H1 (cell line): Measurements from ENCODE around the gene ROS1. TPM values are rescaled to one million over a fixed set of nuclear protein-coding genes. Genes with fewer than 3 reads are reported as not detected.

Experiments used
- CTCF ChIA-PET: fragments of 300-600 bp; sonication (Branson Sonifier 250); formaldehyde crosslinking; loops from one replicate; lab custom pipeline; 2021; ENCODE audit not compliant: partially characterized antibody; lab: Charles Lee
- POLR2A ChIA-PET: fragments of 300-600 bp; sonication (Branson Sonifier 250); formaldehyde crosslinking; loops from one replicate; lab custom pipeline; 2021; ENCODE audit warnings: inconsistent platforms; ENCODE audit not compliant: partially characterized antibody; lab: Charles Lee
- DNase-seq, 2 experiments: peaks; one replicate each; pipeline versions ENCODE4 v3.0.0 to v3.0.0-alpha.2; 2010 to 2022; ENCODE audit warnings: low spot score in 2 of 2, low read depth in 1 of 2, mixed read lengths in 1 of 2
- FAIRE-seq: peaks from 2 replicates; lab custom pipeline; 2011; peaks lifted over from hg19 to GRCh38; lab: Jason Lieb, UNC
- H2AFZ ChIP-seq: 2 replicates; pipeline ENCODE4 v1.8.1; 2012; ENCODE audit warnings: low read length, inconsistent platforms
- H2AK5ac ChIP-seq: 2 replicates; pipeline ENCODE4 v1.6.1; 2013; ENCODE audit warnings: low read depth, low read length
- H2BK120ac ChIP-seq: replicated peaks from 2 replicates; pipeline ENCODE3; 2013; ENCODE audit warnings: low read depth, low read length, inconsistent platforms
- H2BK12ac ChIP-seq: 2 replicates; pipeline ENCODE4 v1.6.1; 2013; ENCODE audit warnings: low read depth, low read length
- H2BK15ac ChIP-seq: 2 replicates; pipeline ENCODE4 v1.6.1; 2013; ENCODE audit warnings: low read length
- H2BK20ac ChIP-seq: 2 replicates; pipeline ENCODE4 v1.6.1; 2013; ENCODE audit warnings: low read length
- H2BK5ac ChIP-seq: 2 replicates; pipeline ENCODE4 v1.6.1; 2013; ENCODE audit warnings: low read depth, low read length
- H3K14ac ChIP-seq: 2 replicates; pipeline ENCODE4 v1.6.1; 2013; ENCODE audit warnings: inconsistent platforms; ENCODE audit not compliant: insufficient read length
- H3K18ac ChIP-seq: 2 replicates; pipeline ENCODE4 v1.6.1; 2013; ENCODE audit warnings: low read length; ENCODE audit errors: extremely low read depth
- H3K23ac ChIP-seq: 2 replicates; pipeline ENCODE4 v1.6.1; 2013; ENCODE audit warnings: inconsistent platforms; ENCODE audit not compliant: insufficient read length
- H3K23me2 ChIP-seq: 2 replicates; pipeline ENCODE4 v1.6.1; 2013; ENCODE audit warnings: low read depth, low read length
- H3K27ac ChIP-seq: 2 replicates; pipeline ENCODE4 v1.6.1; 2011; ENCODE audit warnings: low read depth, low read length, inconsistent platforms
- H3K27me3 ChIP-seq, 4 experiments: replicated peaks in 1 of 4; 1 replicate in 1 of 4; 2 replicates in 3 of 4; pipeline versions ENCODE4 v1.6.1 to v1.8.1; 2011 to 2013; ENCODE audit warnings: low read length in 3 of 4, mild to moderate bottlenecking in 3 of 4, inconsistent platforms in 2 of 4, mixed read lengths in 2 of 4, moderate library complexity in 1 of 4; ENCODE audit not compliant: control insufficient read depth in 3 of 4, insufficient read depth in 3 of 4; ENCODE audit errors: extremely low read depth in 1 of 4
- H3K36me3 ChIP-seq, 4 experiments: 2 replicates each; pipeline versions ENCODE4 v1.6.1 to v1.8.1; 2011 to 2013; ENCODE audit warnings: mild to moderate bottlenecking in 4 of 4, low read length in 3 of 4, moderate library complexity in 2 of 4, control low read depth in 1 of 4, inconsistent platforms in 1 of 4; ENCODE audit not compliant: insufficient read depth in 4 of 4, control insufficient read depth in 2 of 4
- H3K4ac ChIP-seq: replicated peaks from 2 replicates; pipeline ENCODE3; 2013; ENCODE audit warnings: low read length, low read depth, mixed read lengths, inconsistent platforms; ENCODE audit not compliant: insufficient read length
- H3K4me1 ChIP-seq, 4 experiments: replicated peaks in 1 of 4; 1 replicate in 1 of 4; 2 replicates in 3 of 4; pipeline versions ENCODE4 v1.6.1 to v1.8.1; 2011 to 2013; ENCODE audit warnings: low read length in 3 of 4, inconsistent platforms in 2 of 4, mixed read lengths in 1 of 4; ENCODE audit not compliant: insufficient read depth in 4 of 4, control insufficient read depth in 3 of 4
- H3K4me2 ChIP-seq, 2 experiments: 2 replicates each; pipeline versions ENCODE4 v1.6.1 to v1.8.1; 2011 to 2013; ENCODE audit warnings: low read depth in 2 of 2, low read length in 2 of 2, control low read depth in 1 of 2, inconsistent platforms in 1 of 2, mild to moderate bottlenecking in 1 of 2; ENCODE audit not compliant: insufficient read depth in 1 of 2
- H3K4me3 ChIP-seq, 4 experiments: fragments of 200-600, 300-600 bp in 1 of 4; sonication (generic), shearing (Covaris generic), sonication (Bioruptor Twin) in 1 of 4; 2 replicates each; pipeline versions ENCODE4 v1.5.1 to v1.8.1; 2011 to 2016; ENCODE audit warnings: low read length in 4 of 4, low read depth in 3 of 4, control low read depth in 2 of 4, inconsistent platforms in 2 of 4, mild to moderate bottlenecking in 2 of 4, mixed read lengths in 1 of 4, moderate library complexity in 1 of 4; ENCODE audit not compliant: insufficient read depth in 2 of 4; ENCODE audit errors: extremely low read depth in 1 of 4
- H3K56ac ChIP-seq: replicated peaks from 2 replicates; pipeline ENCODE3; 2013; ENCODE audit warnings: low read depth, mild to moderate bottlenecking, mixed read lengths, low read length, inconsistent platforms; ENCODE audit not compliant: insufficient read length
- H3K79me1 ChIP-seq: 2 replicates; pipeline ENCODE4 v1.6.1; 2013; ENCODE audit warnings: low read depth, low read length, control low read depth
- H3K79me2 ChIP-seq, 2 experiments: 2 replicates each; pipeline versions ENCODE4 v1.6.1 to v1.8.1; 2012 to 2013; ENCODE audit warnings: low read length in 2 of 2, mild to moderate bottlenecking in 2 of 2, inconsistent platforms in 1 of 2; ENCODE audit not compliant: insufficient read depth in 2 of 2, control insufficient read depth in 1 of 2
- H3K9ac ChIP-seq, 4 experiments: replicated peaks in 1 of 4; 1 replicate in 1 of 4; 2 replicates in 3 of 4; pipeline versions ENCODE4 v1.6.1 to v1.8.1; 2011 to 2013; ENCODE audit warnings: low read depth in 3 of 4, low read length in 3 of 4, control low read depth in 2 of 4, mild to moderate bottlenecking in 2 of 4, moderate library complexity in 2 of 4, inconsistent platforms in 1 of 4; ENCODE audit errors: extremely low read depth in 1 of 4
- H3K9me3 ChIP-seq, 2 experiments: 2 replicates each; pipeline versions ENCODE4 v1.6.1 to v1.8.1; 2012 to 2013; ENCODE audit warnings: mild to moderate bottlenecking in 2 of 2, moderate library complexity in 2 of 2, control low read depth in 1 of 2, inconsistent platforms in 1 of 2, low read depth in 1 of 2, low read length in 1 of 2, mixed read lengths in 1 of 2; ENCODE audit not compliant: insufficient read depth in 2 of 2
- H4K20me1 ChIP-seq, 2 experiments: replicated peaks in 1 of 2; 2 replicates each; pipeline versions ENCODE3 to v1.8.1; 2011 to 2013; ENCODE audit warnings: inconsistent platforms in 2 of 2, low read length in 2 of 2, mild to moderate bottlenecking in 1 of 2; ENCODE audit not compliant: insufficient read depth in 2 of 2, control insufficient read depth in 1 of 2
- H4K5ac ChIP-seq: 2 replicates; pipeline ENCODE4 v1.6.1; 2013; ENCODE audit warnings: low read length, low read depth, mixed read lengths, inconsistent platforms; ENCODE audit not compliant: insufficient read length
- H4K8ac ChIP-seq: 2 replicates; pipeline ENCODE4 v1.8.0; 2013; ENCODE audit warnings: mild to moderate bottlenecking, moderate library complexity, low read length, inconsistent platforms; ENCODE audit not compliant: insufficient read depth; ENCODE audit errors: extremely low read depth
- H4K91ac ChIP-seq: replicated peaks from 2 replicates; pipeline ENCODE3; 2013; ENCODE audit warnings: low read length, mixed read lengths, inconsistent platforms; ENCODE audit not compliant: insufficient read length
- ATF2 ChIP-seq: IDR thresholded peaks from 2 replicates; pipeline ENCODE4 v1.6.1; 2012; ENCODE audit warnings: low read length, inconsistent platforms
- WGBS, 2 experiments: shearing (Covaris generic) in 1 of 2; methylation state at CpG; one replicate each; pipeline versions ENCODE4 v1.1.6 to v1.1.7; 2013 to 2015; ENCODE audit warnings: low lambda C conversion rate in 2 of 2, mixed read lengths in 2 of 2, inconsistent platforms in 1 of 2, low coverage in 1 of 2, missing lambda C conversion rate in 1 of 2; ENCODE audit not compliant: insufficient replicate concordance in 2 of 2, insufficient coverage in 1 of 2, insufficient read length in 1 of 2; ENCODE audit errors: extremely low coverage in 1 of 2, missing lambda C conversion rate in 1 of 2; 5-methylcytosine and 5-hydroxymethylcytosine counted together
- polyA plus RNA-seq, 7 experiments: library from polyadenylated mRNA; depleted of rRNA in 3 of 7; stranded (reverse) in 5 of 7; unstranded in 2 of 7; fragments of >200 nt in 5 of 7; fragments of 200-250 nt in 2 of 7; gene quantifications; 1 replicate in 5 of 7; 2 replicates in 1 of 7; 4 replicates in 1 of 7; pipeline versions ENCODE4 v1.2.1 to v1.2.3, GENCODE V29; 2011 to 2013; ENCODE audit warnings: missing spikeins in 2 of 7, mixed read lengths in 2 of 7
- total RNA-seq: library from RNA; stranded (reverse); fragmentation: NEBNext Ultra II Directional; extraction: Animal tissue kit (Norgen Biotek cat#: 25700); gene quantifications from 2 replicates; pipeline ENCODE4 v1.2.1, GENCODE V29; 2021

Gene ROS1
- total and polyA plus RNA-seq, 2 of the 8 experiments (the other 6 are each of a cell fraction or from before 2014, with no cell fraction given) = not detected

GRCh38 chr6:117389227-117390057, 36.3 kb downstream of the ROS1 start:
- ChIA-PET CTCF (interaction anchor here (0.9 to 2.0 kb wide), 3 partner anchors 10 to 167 kb away, joined by 3 to 6 read pairs (median 4); no protein-coding TSS in a partner anchor), POLR2A (no interaction called here)
- H2BK120ac ChIP-seq = no peak overlapping the region
- WGBS, 2 experiments = 93% methylated on average over 11 of the region's 11 CpGs; no CpG with 5 or more reads in 1 of the 2 experiments
- FAIRE-seq (no peak), DNase-seq (no peak)
- H2BK5ac ChIP-seq = no peak overlapping the region
- no peak overlapping the region for H2BK12ac ChIP-seq
- no peak overlapping the region for H3K4me3 ChIP-seq
- H3K14ac ChIP-seq = no peak overlapping the region
- no peak overlapping the region for H3K4me2 ChIP-seq
- H2AFZ ChIP-seq = no peak overlapping the region
- H4K20me1 ChIP-seq = no peaks in the 10 kb centered on the region
- H3K23ac ChIP-seq = no peak overlapping the region
- H3K9me3 ChIP-seq = no peaks in the 10 kb centered on the region
- no peaks in the 10 kb centered on the region for H3K79me1 ChIP-seq
- no peak overlapping the region for H3K56ac ChIP-seq
- no peak overlapping the region for H2BK15ac ChIP-seq
- no peaks in the 10 kb centered on the region for H3K79me2 ChIP-seq
- H3K9ac ChIP-seq = no peak overlapping the region
- H4K91ac ChIP-seq = no peak overlapping the region
- H2AK5ac ChIP-seq = no peak overlapping the region
- H4K5ac ChIP-seq = no peak overlapping the region
- H3K27me3 ChIP-seq = no peaks in the 10 kb centered on the region
- H3K23me2 ChIP-seq = no peaks in the 10 kb centered on the region
- H3K4ac ChIP-seq = no peak overlapping the region
- no peak overlapping the region for H4K8ac ChIP-seq
- H3K27ac ChIP-seq = no peak overlapping the region
- H3K36me3 ChIP-seq = no peaks in the 10 kb centered on the region
- H2BK20ac ChIP-seq = no peak overlapping the region
- H3K4me1 ChIP-seq = no peaks in the 10 kb centered on the region
- H3K18ac ChIP-seq = no peak overlapping the region
- no peak for TF ChIP-seq ATF2
